HG03460 (cell line): Measurements from ENCODE around the gene UTY.

ENCODE experiments used
- ATAC-seq: cut with Tn5 transposase; IDR thresholded peaks from one replicate; pipeline ENCODE4 v1.9.1; 2021; ENCODE audit not compliant: unreplicated experiment

UTY gene

GRCh38 chrY:13416869-13417661 lies 62.8 kb downstream of the UTY start:
- peak; percentile 79 for ATAC-seq

- no peak for ATAC-seq
Measured at GRCh38 chrY:13415556-13415955, 64.3 kb downstream of the UTY start.

GRCh38 chrY:13398876-13399275 lies 81.0 kb downstream of the UTY start:
- ATAC-seq, result no peak

- no peak for ATAC-seq
Measured at GRCh38 chrY:13381110-13381683, 98.6 kb downstream of the UTY start.

GRCh38 chrY:13370868-13371800 lies 108.7 kb downstream of the UTY start:
- no peak for ATAC-seq

GRCh38 chrY:13370245-13370644 lies 109.6 kb downstream of the UTY start:
- no peak for ATAC-seq

GRCh38 chrY:13368513-13368845 lies 111.4 kb downstream of the UTY start:
- ATAC-seq, result no peak

GRCh38 chrY:13363641-13364040 lies 116.2 kb downstream of the UTY start:
- no peak for ATAC-seq

- no peak for ATAC-seq
Measured at GRCh38 chrY:13362662-13363061, 117.2 kb downstream of the UTY start.

- no peak for ATAC-seq
Measured at GRCh38 chrY:13361656-13362636, 117.9 kb downstream of the UTY start.

GRCh38 chrY:13351443-13351842 lies 128.4 kb downstream of the UTY start:
- ATAC-seq, result no peak

- no peak for ATAC-seq
Measured at GRCh38 chrY:13347106-13347505, 132.7 kb downstream of the UTY start.

- no peak for ATAC-seq
Measured at GRCh38 chrY:13345549-13345948, 134.3 kb downstream of the UTY start.

- ATAC-seq, result no peak
Measured at GRCh38 chrY:13343307-13343946, 136.4 kb downstream of the UTY start.

GRCh38 chrY:13339939-13340338 lies 139.9 kb downstream of the UTY start:
- ATAC-seq, result no peak

- ATAC-seq, result no peak
Measured at GRCh38 chrY:13339381-13339780, 140.5 kb downstream of the UTY start.

GRCh38 chrY:13338711-13339110 lies 141.1 kb downstream of the UTY start:
- no peak for ATAC-seq

GRCh38 chrY:13337934-13338333 lies 141.9 kb downstream of the UTY start:
- no peak for ATAC-seq

GRCh38 chrY:13333791-13334190 lies 146.0 kb downstream of the UTY start:
- no peak for ATAC-seq

GRCh38 chrY:13330651-13331050 lies 149.2 kb downstream of the UTY start:
- no peak for ATAC-seq
